Testis (tissue), 3 donors: ENCODE data around the gene FAM222B. TPM values are rescaled to one million over a fixed set of nuclear protein-coding genes. Genes with fewer than 3 reads are reported as not detected.

Experiments used
- DNase-seq: peaks from one replicate; pipeline ENCODE4 v3.0.0-alpha.2; 2019
- H3K27ac ChIP-seq, 2 donors: fragments of 200-600 bp; sonication (generic); one replicate each; pipeline ENCODE4 v1.5.1; 2019
- H3K27me3 ChIP-seq: fragments of 200-600 bp; sonication (generic); one replicate; pipeline ENCODE4 v1.5.1; 2019
- H3K36me3 ChIP-seq: fragments of 200-600 bp; sonication (generic); one replicate; pipeline ENCODE4 v1.5.1; 2017; ENCODE audit warnings: low read depth; ENCODE audit errors: missing control alignments
- H3K4me1 ChIP-seq: fragments of 200-600 bp; sonication (generic); one replicate; pipeline ENCODE4 v1.5.1; 2019
- H3K4me3 ChIP-seq, 2 donors: fragments of 200-600 bp; sonication (generic); one replicate each; pipeline ENCODE4 v1.5.1; 2017 to 2019
- H3K9me3 ChIP-seq: fragments of 200-600 bp; sonication (generic); one replicate; pipeline ENCODE4 v1.5.1; 2017
- POLR2A ChIP-seq: fragments of 450-650 bp; IDR thresholded peaks from one replicate; pipeline ENCODE4 v1.6.1; 2017; ENCODE audit warnings: antibody characterized with exemption, mild to moderate bottlenecking, moderate library complexity
- WGBS, 2 donors: methylation state at CpG; one replicate each; pipeline ENCODE4 v1.1.5; 2018; 5-methylcytosine and 5-hydroxymethylcytosine counted together
- intact Hi-C: fragments of 100-400 bp; cut with DNase I; formaldehyde crosslinking; loops from one replicate; pipeline ENCODE4 v1.15.1; 2023; ENCODE audit warnings: low total_unique reads
- polyA plus RNA-seq: library from polyadenylated mRNA; stranded (reverse); fragments of 350-450 nt; fragmentation: Illumina TruSeq; extraction: RNeasy Lipid Tissue Mini Kit (QIAGEN cat#74804); gene quantifications from one replicate; pipeline ENCODE4 v1.2.3, GENCODE V29; 2014; ENCODE audit warnings: low read depth, low replicate concordance; ENCODE audit not compliant: insufficient read depth
- total RNA-seq, 2 donors: library from RNA; depleted of rRNA; stranded (reverse); fragments of >200 nt; gene quantifications; one replicate each; pipeline ENCODE4 v1.2.3, GENCODE V29; 2016
- TF ChIP-seq, protein P1 (sequence below), 3 experiments: fragments of 450-650 bp in 2 of 3; fragments of 200-600 bp in 1 of 3; sonication (generic) in 1 of 3; IDR thresholded peaks; one replicate each; pipeline ENCODE4 v1.5.1; 2016 to 2019; ENCODE audit warnings: antibody characterized with exemption in 3 of 3, mild to moderate bottlenecking in 2 of 3, moderate library complexity in 1 of 3

Gene FAM222B
- total and polyA plus RNA-seq, 3 donors from 2014 or later = 69.6 to 84.5 (median 74.5) TPM

DNA sequence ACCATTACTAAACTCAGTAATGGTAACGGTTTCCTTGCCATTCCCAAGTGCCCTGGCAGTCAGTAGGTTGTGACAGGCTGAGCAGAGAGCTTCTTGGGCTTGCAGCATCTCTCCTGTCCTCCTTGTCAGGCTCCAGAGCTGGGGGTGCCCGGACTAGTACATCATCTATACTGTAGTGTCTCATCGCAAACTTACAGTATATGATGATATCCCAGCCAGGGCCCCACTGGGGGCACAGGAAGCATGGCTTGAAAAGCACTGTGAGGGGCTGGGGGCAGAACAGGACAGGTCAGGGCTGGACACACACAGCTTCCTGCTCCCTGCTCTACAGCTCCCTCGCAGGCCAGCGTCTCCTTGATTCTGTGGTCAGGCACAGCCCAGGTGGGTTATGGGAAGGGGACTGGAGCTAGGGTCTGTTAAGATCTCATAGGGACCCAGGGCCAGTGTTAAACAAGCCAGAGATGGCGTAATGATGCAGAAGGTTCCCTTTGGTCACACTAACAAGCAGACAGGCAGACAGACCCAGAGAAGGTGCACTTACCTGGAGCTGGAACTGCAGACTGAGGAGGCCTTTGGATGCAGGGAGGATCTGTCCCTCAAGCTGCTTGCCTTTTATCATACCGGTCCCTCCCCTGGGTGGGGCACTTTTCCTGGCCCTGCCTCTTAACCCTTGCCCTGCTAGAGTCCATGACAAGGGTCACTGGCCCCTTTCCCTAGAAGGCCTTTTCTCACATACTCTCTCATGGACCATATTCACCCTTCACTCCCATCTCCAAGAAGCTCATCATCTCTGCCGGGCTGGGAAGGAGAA, 19.0 kb upstream of the FAM222B start:
- Histone ChIP-seq H3K27me3 (no peaks in the 10 kb centered on the region), H3K36me3 (no peaks in the 10 kb centered on the region), H3K4me3 (no peak overlapping the region), H3K9me3 (no peaks in the 10 kb centered on the region), H3K27ac (no peak overlapping the region), H3K4me1 (no peaks in the 10 kb centered on the region)
- TF ChIP-seq POLR2A = no peak
- TF ChIP-seq, protein P1, sequence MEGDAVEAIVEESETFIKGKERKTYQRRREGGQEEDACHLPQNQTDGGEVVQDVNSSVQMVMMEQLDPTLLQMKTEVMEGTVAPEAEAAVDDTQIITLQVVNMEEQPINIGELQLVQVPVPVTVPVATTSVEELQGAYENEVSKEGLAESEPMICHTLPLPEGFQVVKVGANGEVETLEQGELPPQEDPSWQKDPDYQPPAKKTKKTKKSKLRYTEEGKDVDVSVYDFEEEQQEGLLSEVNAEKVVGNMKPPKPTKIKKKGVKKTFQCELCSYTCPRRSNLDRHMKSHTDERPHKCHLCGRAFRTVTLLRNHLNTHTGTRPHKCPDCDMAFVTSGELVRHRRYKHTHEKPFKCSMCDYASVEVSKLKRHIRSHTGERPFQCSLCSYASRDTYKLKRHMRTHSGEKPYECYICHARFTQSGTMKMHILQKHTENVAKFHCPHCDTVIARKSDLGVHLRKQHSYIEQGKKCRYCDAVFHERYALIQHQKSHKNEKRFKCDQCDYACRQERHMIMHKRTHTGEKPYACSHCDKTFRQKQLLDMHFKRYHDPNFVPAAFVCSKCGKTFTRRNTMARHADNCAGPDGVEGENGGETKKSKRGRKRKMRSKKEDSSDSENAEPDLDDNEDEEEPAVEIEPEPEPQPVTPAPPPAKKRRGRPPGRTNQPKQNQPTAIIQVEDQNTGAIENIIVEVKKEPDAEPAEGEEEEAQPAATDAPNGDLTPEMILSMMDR (IDR thresholded peaks at IDR 0.05) = no peak
- DNase-seq = no peak
- WGBS, 2 donors = 66 to 70% methylated on average over 8 of the region's 8 CpGs
- intact Hi-C loops = no loop called here

DNA sequence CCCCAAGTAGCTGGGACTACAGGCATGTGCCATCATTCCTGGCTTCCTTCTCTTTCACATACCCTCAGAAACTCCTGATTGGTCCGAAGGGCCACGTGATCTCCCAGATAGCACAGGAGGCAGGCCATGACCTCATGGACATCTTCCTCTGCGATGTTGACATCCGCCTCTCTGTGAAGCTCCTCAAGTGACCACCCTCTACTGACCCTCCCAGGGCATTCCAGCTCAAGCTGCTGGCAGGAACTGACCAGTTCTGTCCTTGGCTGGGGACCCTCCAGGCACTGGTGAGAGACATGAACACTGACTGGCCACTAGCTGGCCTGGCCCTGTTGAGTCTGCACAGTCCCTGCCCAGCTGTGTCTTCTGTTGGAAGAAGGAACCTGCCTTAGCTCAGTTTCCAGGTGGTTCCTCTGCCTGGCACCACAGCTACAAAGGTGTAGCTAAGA, 17.8 kb upstream of the FAM222B start:
- H3K4me3 ChIP-seq = no peak overlapping the region
- 93% methylated on average over 3 to 4 of the region's 4 CpGs for WGBS, 2 donors
- H3K27ac ChIP-seq = no peak overlapping the region
- DNase-seq = no peak
- TF ChIP-seq, protein P1 (IDR thresholded peaks at IDR 0.05) = no peak
- no peak for TF ChIP-seq POLR2A
- intact Hi-C loops = no loop called here
- H3K9me3 ChIP-seq = no peaks in the 10 kb centered on the region
- H3K36me3 ChIP-seq = no peaks in the 10 kb centered on the region
- peaks cover 4% of the 10 kb centered on the region for H3K4me1 ChIP-seq
- no peaks in the 10 kb centered on the region for H3K27me3 ChIP-seq

DNA sequence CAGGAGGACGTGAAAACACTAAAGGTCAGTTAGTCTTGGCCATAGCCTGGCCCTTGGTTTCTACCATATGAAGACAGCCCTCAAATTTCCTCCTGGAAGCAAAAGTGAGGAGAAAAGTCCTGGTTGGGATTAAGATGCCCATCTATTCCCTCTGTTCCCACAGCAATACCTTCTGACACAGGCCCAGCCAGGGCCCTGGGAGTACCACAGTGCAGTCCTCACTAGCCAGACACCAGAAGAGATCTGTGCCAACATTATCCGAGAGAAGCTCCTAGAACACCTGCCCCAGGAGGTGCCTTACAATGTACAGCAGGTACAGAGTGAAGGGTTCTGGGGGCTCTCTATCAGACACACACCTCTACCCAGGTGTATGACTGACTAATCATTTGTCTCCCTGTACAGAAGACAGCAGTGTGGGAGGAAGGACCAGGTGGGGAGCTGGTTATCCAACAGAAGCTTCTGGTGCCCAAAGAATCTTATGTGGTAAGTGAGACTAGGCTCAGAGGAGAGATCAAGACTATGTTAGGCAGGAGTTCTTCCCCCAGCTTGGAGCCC, 16.3 kb upstream of the FAM222B start:
- H3K27me3 ChIP-seq = no peaks in the 10 kb centered on the region
- peaks cover 5% of the 10 kb centered on the region for H3K4me1 ChIP-seq
- intact Hi-C loops = no loop called here
- H3K27ac ChIP-seq = no peak overlapping the region
- no peak for TF ChIP-seq POLR2A
- TF ChIP-seq, protein P1 (IDR thresholded peaks at IDR 0.05) = no peak
- no peaks in the 10 kb centered on the region for H3K9me3 ChIP-seq
- DNase-seq = no peak
- H3K36me3 ChIP-seq = no peaks in the 10 kb centered on the region
- no peak overlapping the region for H3K4me3 ChIP-seq
- WGBS, 2 donors = 48 to 88% methylated on average over 1 to 2 of the region's 2 CpGs

DNA sequence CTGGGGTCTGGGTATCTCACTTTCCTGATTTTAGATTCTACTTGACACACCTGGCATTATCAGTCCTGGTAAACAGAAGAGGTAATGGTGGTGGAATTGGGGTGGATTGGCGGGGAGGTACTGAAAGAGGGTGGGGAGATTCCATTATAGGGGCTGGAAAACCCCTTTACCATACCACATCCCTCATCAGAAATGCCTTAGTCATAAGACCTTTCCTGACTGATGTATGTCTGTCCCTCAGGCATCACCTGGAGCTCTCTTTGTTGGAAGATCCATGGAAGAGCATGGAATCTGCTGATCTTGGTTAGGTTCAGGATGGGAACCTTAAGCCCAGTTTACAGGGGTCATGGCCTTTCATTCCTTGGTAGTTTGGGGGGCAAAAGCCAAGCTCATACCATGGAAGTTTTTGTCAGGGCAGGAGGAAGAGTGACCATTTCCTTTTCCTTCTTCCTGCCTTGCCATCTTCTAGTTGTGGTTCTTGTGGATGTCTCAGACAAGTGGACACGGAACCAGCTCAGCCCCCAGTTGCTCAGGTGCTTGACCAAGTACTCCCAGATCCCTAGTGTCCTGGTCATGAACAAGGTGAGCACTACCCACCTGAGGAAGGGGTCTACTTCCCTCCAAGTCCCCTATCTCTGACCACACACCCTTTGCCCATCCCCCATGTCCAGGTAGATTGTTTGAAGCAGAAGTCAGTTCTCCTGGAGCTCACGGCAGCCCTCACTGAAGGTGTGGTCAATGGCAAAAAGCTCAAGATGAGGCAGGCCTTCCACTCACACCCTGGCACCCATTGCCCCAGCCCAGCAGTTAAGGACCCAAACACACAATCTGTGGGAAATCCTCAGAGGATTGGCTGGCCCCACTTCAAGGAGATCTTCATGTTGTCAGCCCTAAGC, 15.6 kb upstream of the FAM222B start:
- Histone ChIP-seq H3K4me1 (peaks cover 5% of the 10 kb centered on the region), H3K4me3 (no peak overlapping the region), H3K9me3 (no peaks in the 10 kb centered on the region), H3K36me3 (no peaks in the 10 kb centered on the region), H3K27ac (no peak overlapping the region), H3K27me3 (no peaks in the 10 kb centered on the region)
- intact Hi-C loops = no loop called here
- 96 to 100% methylated on average over 3 of the region's 3 CpGs for WGBS, 2 donors
- TF ChIP-seq, protein P1 (IDR thresholded peaks at IDR 0.05) = no peak
- TF ChIP-seq POLR2A = no peak
- DNase-seq = no peak
